GM19452 (cell line): ENCODE data around the gene KAZN.

Experiments
- ATAC-seq: cut with Tn5 transposase; IDR thresholded peaks from one replicate; pipeline ENCODE4 v1.9.1; 2021; ENCODE audit not compliant: unreplicated experiment

The KAZN gene

GRCh38 chr1:15064217-15064929 is 465.9 kb downstream of the KAZN start:
- ATAC-seq = no peak

DNA sequence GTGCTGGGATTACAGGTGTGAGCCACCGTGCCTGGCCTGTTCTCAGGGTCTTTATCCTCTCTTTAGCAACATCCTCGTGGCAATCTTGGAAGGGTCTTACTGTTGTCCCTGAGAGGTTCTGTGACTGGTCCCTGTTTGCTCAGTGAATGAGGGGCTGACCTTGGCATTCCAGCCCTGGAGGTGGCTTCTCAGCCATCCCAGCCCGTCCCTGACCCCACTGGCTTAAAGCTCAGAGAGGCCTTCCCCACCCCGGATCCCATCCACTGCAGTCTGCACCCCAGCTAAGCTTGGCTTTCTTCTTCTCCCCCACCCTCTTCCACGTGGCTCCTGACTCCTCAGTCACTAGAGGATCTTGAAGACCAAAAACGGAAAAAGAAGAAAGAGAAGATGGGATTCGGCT is 466.8 kb downstream of the KAZN start:
- ATAC-seq = no peak

DNA sequence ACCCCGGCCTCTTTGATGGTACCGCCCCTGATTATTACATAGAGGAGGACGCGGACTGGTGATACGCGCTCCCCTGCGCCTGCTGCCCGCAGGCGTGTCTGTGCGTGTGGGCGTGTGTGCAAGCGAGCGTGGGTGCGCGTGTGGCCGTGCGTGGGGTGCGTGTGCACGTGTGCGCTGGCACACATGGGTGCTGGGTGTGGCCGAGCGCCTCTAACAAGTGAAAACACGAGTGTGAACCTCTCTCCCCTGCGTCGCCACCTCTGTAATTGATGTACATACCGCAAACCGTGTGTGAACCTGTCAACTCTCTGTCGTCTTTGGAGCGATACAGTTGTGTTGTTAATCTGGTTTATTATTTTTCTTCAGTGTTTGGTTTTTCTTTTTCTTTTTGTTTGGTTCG is 467.3 kb downstream of the KAZN start:
- no peak for ATAC-seq

DNA sequence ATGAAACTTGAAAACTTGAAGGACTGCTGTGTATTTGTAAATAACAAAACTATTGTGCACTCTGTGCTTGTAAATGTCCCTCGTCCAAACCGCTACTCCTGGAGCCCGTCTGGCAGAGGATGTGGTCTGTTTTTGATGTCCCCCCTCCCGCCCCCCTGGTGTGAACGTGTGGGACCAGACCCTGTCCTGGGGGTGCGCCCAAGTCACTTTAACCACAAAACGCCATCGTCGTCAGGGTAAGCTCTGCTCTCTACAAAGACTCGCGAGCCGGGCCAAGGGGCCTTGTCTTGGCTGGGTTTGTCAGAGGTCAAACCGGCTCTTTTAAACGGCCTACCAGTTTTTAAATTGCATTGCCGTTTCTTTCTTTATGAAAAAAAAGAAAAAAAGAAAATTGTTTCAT is 467.7 kb downstream of the KAZN start:
- ATAC-seq = no peak

- ATAC-seq = no peak
These were observed 468.7 kb downstream of the KAZN start for GRCh38 chr1:15067148-15067547.

- ATAC-seq = no peak
These were observed 469.7 kb downstream of the KAZN start for GRCh38 chr1:15068152-15068551.

- no peak for ATAC-seq
These were observed 470.5 kb downstream of the KAZN start for GRCh38 chr1:15068997-15069396.

DNA sequence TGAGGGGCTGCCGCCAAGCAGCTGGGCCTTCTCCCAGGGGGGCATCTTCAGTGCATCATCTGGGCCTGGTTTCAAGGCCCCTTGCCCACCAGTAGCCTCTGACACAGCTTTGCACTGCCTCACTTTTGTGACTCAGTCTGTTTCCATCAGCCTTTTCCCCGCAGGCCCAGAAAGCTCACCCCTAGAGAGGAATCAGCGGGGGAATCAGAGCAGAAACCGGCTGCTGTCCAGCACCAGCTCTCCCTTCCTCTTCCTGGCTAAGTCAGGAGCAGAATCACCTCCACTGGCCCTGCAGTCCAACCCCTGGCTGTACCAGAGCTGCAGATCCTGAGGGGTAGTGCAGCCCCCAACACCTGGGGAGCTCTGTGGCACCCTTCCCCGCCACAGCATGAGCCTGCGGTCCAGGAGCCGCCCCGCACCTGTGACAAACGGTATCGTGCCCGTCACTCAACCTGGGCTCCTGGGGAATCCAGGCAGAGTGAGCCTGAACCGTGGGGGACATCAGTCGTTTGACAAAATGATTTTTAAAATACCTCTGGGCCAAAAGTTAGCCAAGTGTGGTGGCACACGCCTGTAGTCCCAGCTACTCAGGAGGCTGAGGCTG is 471.8 kb downstream of the KAZN start:
- no peak for ATAC-seq

- ATAC-seq = no peak
These were observed 473.5 kb downstream of the KAZN start for GRCh38 chr1:15071936-15072335.

- ATAC-seq = no peak
These were observed 475.4 kb downstream of the KAZN start for GRCh38 chr1:15073799-15074308.

DNA sequence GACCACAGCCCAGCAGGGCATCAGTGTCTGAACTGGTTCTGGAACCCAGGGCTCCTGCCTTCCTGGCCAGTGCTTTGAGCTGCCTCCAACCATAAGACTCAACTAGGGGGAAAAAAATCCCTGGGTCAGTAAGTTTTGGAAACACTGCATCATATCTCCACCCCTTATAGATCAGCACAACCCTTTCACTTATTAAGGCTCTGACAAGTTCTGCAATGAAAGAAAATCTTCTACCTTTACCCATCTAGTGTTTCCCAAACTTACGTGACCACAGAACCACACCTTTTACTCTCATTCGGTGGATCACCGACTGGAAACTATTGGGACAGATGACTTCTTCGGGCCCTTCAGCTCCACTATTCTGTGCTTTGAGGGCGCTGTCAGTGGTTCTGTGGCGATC is 476.7 kb downstream of the KAZN start:
- ATAC-seq = no peak

DNA sequence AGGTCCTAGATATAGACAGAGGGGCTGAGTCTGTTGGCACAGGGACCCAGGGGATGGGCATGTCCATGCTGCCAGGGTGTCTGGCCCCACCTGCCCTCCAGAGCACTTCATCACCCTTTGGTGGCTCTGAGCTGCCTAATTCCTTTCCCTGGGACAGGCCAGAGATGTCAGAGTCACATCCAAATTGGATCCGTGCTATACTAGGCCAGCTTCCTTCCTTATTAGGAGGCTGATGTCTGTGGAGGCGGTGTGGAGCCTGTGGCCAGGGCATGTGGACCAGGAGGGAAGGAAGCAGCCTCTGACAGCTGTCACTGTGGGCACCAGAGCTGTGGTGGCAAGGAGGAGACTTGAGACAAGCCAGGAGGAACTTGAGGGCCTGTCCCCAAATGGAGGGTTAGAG is 477.3 kb downstream of the KAZN start:
- no peak for ATAC-seq

DNA sequence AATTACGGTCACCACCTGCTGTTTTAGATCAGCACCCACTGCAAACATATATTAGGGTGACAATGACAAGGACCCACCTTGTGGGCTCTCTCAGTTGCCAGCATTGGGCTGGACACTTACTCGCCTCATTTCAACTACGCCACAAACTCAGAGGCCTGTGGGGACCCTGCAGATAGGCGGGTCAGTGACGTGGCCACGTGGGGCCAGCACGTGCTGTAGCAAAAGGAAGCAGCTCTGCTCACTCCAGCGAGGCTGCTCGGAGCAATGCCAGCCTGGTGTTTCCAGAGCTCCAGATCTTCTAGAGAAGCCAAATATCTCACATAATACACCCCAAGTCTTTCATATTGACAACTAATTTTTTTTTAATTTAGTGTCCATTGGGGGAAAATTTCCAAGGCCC is 478.3 kb downstream of the KAZN start:
- no peak for ATAC-seq

DNA sequence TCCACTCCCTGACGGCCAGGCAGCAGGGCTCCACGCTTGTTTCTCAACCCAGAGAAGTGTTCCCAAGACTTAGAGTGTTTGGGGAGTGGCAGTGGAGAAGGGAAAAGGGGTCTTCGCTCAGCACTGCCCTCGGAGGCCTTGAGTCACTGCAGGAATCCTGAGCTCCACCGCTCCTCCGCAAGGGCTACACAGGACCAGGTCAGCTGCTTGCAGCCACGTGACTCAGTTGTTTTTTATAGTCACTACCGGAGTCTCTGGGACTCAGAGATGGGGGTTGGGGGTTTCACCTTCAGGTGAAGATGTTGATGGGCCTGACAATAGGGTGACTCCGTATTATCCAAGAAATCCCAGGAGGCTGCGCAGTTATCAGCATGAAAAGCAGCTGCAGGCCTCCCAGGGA is 478.9 kb downstream of the KAZN start:
- ATAC-seq = no peak

- ATAC-seq = no peak
These were observed 482.0 kb downstream of the KAZN start for GRCh38 chr1:15080328-15081007.

DNA sequence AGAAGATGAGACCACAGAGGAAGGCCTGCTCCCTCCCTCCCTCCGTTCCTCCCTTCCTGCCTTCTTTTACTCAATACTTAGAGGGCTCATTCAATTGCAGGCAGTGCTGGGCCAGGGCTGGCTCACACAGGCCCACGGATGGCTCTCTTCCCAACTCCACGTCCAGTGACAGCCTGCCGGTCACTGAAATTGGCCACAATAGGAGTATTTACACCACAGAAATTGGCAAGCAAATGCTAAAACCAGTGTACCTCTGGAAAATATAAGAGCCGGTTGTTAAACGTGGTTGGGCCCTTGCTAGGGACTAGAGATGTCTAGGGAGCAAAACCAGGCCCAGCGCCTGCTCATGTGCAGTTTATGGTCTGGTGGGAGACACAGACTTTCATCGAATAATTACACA is 482.6 kb downstream of the KAZN start:
- ATAC-seq = no peak

DNA sequence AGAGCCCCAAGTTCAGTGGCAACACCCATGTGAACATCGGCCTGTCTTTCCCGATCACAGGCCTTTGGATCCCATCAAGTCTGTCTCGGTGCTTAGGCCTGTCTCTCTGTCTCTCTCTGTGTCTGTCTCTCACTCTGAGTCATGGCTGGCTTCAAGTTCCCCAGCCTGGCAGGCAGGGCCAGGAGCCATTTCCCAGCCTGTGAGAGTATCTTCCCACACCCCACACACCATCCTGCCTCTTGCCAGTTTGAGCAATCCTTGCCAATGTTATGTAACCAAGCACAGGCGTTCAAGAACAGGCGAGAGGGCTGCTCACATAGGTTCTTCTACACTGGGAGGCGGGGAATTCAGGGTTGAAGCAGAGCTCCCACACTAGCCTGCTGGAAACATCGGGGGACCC is 485.1 kb downstream of the KAZN start:
- no peak for ATAC-seq

GRCh38 chr1:15088281-15088971 is 489.9 kb downstream of the KAZN start:
- no peak for ATAC-seq

DNA sequence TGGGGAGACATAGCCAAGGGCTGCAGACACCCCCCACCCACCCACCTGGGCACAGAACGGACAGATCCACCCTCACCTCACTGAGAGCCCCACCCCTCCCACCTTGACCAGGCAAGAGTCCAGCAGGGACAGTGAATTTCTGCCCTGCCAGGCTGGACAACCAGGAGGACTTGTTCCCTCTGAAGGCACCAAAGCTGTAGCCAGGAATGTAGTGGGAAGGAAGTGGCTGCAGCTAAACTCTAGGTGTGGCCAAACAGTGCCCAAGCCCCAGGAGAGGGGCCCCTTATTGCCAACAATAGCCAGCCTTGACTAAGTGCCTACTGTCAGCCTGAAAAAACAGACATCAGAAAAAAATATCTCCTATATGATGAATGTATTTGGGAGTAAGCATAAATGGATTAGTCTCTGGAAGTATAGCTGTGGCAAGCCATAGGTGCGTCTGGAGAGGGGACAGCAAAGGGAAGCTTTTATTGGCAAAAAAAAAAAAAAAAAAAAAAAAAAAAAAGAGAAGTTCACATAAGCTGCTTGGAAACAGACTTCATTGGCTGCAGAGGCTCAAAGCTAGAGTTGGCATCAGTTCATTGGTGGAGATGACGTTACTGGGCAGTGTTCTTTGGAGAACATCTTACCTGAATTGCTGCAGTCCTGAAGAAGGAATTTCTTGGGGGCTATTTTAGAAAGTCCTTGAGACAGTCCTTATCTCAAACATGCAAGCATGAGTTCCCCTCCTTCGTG is 490.9 kb downstream of the KAZN start:
- no peak for ATAC-seq

GRCh38 chr1:15090373-15090772 is 491.9 kb downstream of the KAZN start:
- no peak for ATAC-seq

DNA sequence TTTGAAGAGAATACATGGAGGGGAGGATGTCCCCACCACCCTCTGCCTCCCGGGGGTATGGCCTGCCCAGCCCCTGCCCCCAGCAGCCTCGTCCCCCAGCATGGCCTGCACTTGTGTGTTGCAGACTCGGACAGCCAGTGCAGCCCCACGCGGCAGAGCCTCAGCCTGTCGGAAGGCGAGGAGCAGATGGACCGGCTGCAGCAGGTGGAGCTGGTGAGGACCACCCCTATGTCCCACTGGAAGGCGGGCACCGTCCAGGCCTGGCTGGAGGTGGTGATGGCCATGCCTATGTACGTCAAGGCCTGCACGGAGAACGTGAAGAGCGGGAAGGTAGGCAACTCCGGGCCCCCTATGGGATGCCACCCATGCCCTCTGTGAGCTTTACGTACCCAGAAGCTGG is 495.6 kb downstream of the KAZN start:
- ATAC-seq = no peak
